GM23248 (cell line): ENCODE data around the gene INO80D. TPM values are rescaled to one million over a fixed set of nuclear protein-coding genes. Genes with fewer than 3 reads are reported as not detected.
A peak's percentile ranks its signal among the peaks of the same experiment; 100 is the strongest.
"Not testable (repeated sequence)": the region's sequence is repeated elsewhere in the genome, so short reads cannot be mapped to it uniquely, and the experiment has no call there.

Source experiments
- DNase-seq: peaks from one replicate; pipeline ENCODE4 v3.0.0-alpha.2; 2015
- H2AFZ ChIP-seq: fragments of 200-600 bp; sonication (generic); 2 replicates; pipeline ENCODE4 v1.6.1; 2016; ENCODE audit warnings: antibody characterized with exemption
- H3F3A ChIP-seq: fragments of 200-600 bp; sonication (generic); 2 replicates; pipeline ENCODE4 v1.6.1; 2016; ENCODE audit warnings: mild to moderate bottlenecking, antibody characterized with exemption, mixed run types; ENCODE audit not compliant: insufficient read depth
- H3K27ac ChIP-seq: fragments of 200-600 bp; sonication (generic); 2 replicates; pipeline ENCODE4 v1.5.1; 2016; ENCODE audit warnings: mild to moderate bottlenecking
- H3K27me3 ChIP-seq: fragments of 200-600 bp; sonication (generic); replicated peaks from 2 replicates; pipeline ENCODE4 v1.6.1; 2016; ENCODE audit warnings: mild to moderate bottlenecking; ENCODE audit not compliant: insufficient read depth
- H3K36me3 ChIP-seq: fragments of 200-600 bp; sonication (generic); 2 replicates; pipeline ENCODE4 v1.6.1; 2016; ENCODE audit warnings: low read depth, mild to moderate bottlenecking
- H3K4me1 ChIP-seq: fragments of 200-600 bp; sonication (generic); 2 replicates; pipeline ENCODE4 v1.6.1; 2016; ENCODE audit warnings: mild to moderate bottlenecking; ENCODE audit not compliant: insufficient read depth
- H3K4me2 ChIP-seq: fragments of 200-600 bp; sonication (generic); one replicate; pipeline ENCODE4 v1.6.1; 2016; ENCODE audit warnings: mild to moderate bottlenecking; ENCODE audit not compliant: unreplicated experiment
- H3K4me3 ChIP-seq: fragments of 200-600 bp; sonication (generic); 2 replicates; pipeline ENCODE4 v1.5.1; 2016; ENCODE audit warnings: mild to moderate bottlenecking
- H3K79me2 ChIP-seq: fragments of 200-600 bp; sonication (generic); 2 replicates; pipeline ENCODE4 v1.6.1; 2016; ENCODE audit warnings: mild to moderate bottlenecking; ENCODE audit not compliant: insufficient read depth
- H3K9ac ChIP-seq: fragments of 200-600 bp; sonication (generic); 2 replicates; pipeline ENCODE4 v1.6.1; 2016; ENCODE audit warnings: mild to moderate bottlenecking
- H3K9me2 ChIP-seq: fragments of 200-600 bp; sonication (generic); 2 replicates; pipeline ENCODE4 v1.6.1; 2016; ENCODE audit warnings: mixed run types, mild to moderate bottlenecking, moderate library complexity; ENCODE audit not compliant: insufficient read depth
- H3K9me3 ChIP-seq: fragments of 200-600 bp; sonication (generic); one replicate; pipeline ENCODE4 v1.6.1; 2017; ENCODE audit warnings: low read depth
- H4K20me1 ChIP-seq: fragments of 200-600 bp; sonication (generic); 2 replicates; pipeline ENCODE4 v1.6.0; 2016; ENCODE audit not compliant: insufficient read depth
- EZH2 ChIP-seq: fragments of 200-600 bp; sonication (generic); IDR thresholded peaks from 2 replicates; pipeline ENCODE4 v1.6.1; 2018; ENCODE audit warnings: antibody characterized with exemption, mild to moderate bottlenecking; ENCODE audit not compliant: insufficient read depth, poor library complexity, severe bottlenecking
- EZH2phosphoT487 ChIP-seq: fragments of 200-600 bp; sonication (generic); IDR thresholded peaks from 2 replicates; pipeline ENCODE4 v1.6.1; 2018; ENCODE audit warnings: antibody characterized with exemption, moderate library complexity, mild to moderate bottlenecking, low read depth; ENCODE audit not compliant: insufficient read depth
- WGBS, 2 experiments: methylation state at CpG; one replicate each; pipeline ENCODE4 v1.1.6; 2015 to 2017; ENCODE audit warnings: low lambda C conversion rate in 2 of 2, low coverage in 1 of 2; ENCODE audit errors: missing lambda C conversion rate in 2 of 2; 5-methylcytosine and 5-hydroxymethylcytosine counted together
- in situ Hi-C: fragments of 300-500 bp; cut with MboI; formaldehyde crosslinking; loops from 2 replicates; pipeline ENCODE4 v1.15.0; 2020
- polyA plus RNA-seq: library from polyadenylated mRNA; unstranded; fragments of >200 nt; fragmentation: Nextera tagmentation; extraction: Ambion mirVana; gene quantifications from 2 replicates; pipeline ENCODE4 v1.2.1, GENCODE V29; 2016
- total RNA-seq: library from RNA; depleted of rRNA; stranded (reverse); fragments of >200 nt; shearing (Covaris generic); gene quantifications from 2 replicates; pipeline ENCODE4 v1.2.3, GENCODE V29; 2014

The INO80D gene
- total and polyA plus RNA-seq, 2 experiments from 2014 or later = 3.4 to 4.8 TPM

- Histone ChIP-seq H3K4me3 (no peak overlapping the region), H3K9me2 (no peaks in the 10 kb centered on the region), H4K20me1 (no peaks in the 10 kb centered on the region), H3K9ac (no peak overlapping the region), H2AFZ (no peak overlapping the region), H3K27ac (no peak overlapping the region), H3K9me3 (no peaks in the 10 kb centered on the region), H3K27me3 (no peaks in the 10 kb centered on the region), H3F3A (peaks cover 17% of the 10 kb centered on the region), H3K4me2 (no peak overlapping the region), H3K4me1 (peaks cover 8% of the 10 kb centered on the region; the same call in 1 of the 2 replicates), H3K36me3 (peaks cover 8% of the 10 kb centered on the region), H3K79me2 (peaks cover 73% of the 10 kb centered on the region)
- TF ChIP-seq EZH2phosphoT487 = no peak
- no peak for TF ChIP-seq EZH2
- in situ Hi-C loops = no loop called here
- DNase-seq = no peak
- WGBS, 2 experiments = 60 to 67% methylated on average over 1 of the region's 1 CpG
Observed at GRCh38 chr2:206049392-206049791, 36.6 kb downstream of the INO80D start.

GRCh38 chr2:206045251-206045650 lies 40.7 kb downstream of the INO80D start:
- WGBS, 2 experiments = 43 to 48% methylated on average over 1 of the region's 1 CpG
- no peak overlapping the region for H3K9ac ChIP-seq
- peaks cover 8% of the 10 kb centered on the region for H3K36me3 ChIP-seq
- no peak overlapping the region for H3K4me2 ChIP-seq
- H3K27ac ChIP-seq = no peak overlapping the region
- no peaks in the 10 kb centered on the region for H3K27me3 ChIP-seq
- no peak overlapping the region for H3K4me3 ChIP-seq
- peaks cover 76% of the 10 kb centered on the region for H3K79me2 ChIP-seq
- no peak for TF ChIP-seq EZH2phosphoT487
- TF ChIP-seq EZH2 = no peak
- no peak overlapping the region for H2AFZ ChIP-seq
- peaks cover 8% of the 10 kb centered on the region; the same call in 1 of the 2 replicates for H3K4me1 ChIP-seq
- H3K9me3 ChIP-seq = no peaks in the 10 kb centered on the region
- no peaks in the 10 kb centered on the region for H4K20me1 ChIP-seq
- in situ Hi-C loops = no loop called here
- no peaks in the 10 kb centered on the region for H3K9me2 ChIP-seq
- H3F3A ChIP-seq = peaks cover 17% of the 10 kb centered on the region
- peak; percentile 17 for DNase-seq

GRCh38 chr2:206040525-206040924 lies 45.4 kb downstream of the INO80D start:
- H3K9ac ChIP-seq = no peak overlapping the region
- no peak overlapping the region for H2AFZ ChIP-seq
- no peaks in the 10 kb centered on the region for H3K27me3 ChIP-seq
- no peak overlapping the region for H3K27ac ChIP-seq
- peaks cover 10% of the 10 kb centered on the region for H3F3A ChIP-seq
- peaks cover 75% of the 10 kb centered on the region for H3K79me2 ChIP-seq
- H3K9me2 ChIP-seq = no peaks in the 10 kb centered on the region
- TF ChIP-seq EZH2 (no peak), EZH2phosphoT487 (no peak)
- no peaks in the 10 kb centered on the region for H4K20me1 ChIP-seq
- H3K4me3 ChIP-seq = no peak overlapping the region
- H3K4me1 ChIP-seq = peaks cover 7% of the 10 kb centered on the region; the same call in 1 of the 2 replicates
- WGBS, 2 experiments = 84 to 92% methylated on average over 5 of the region's 5 CpGs
- in situ Hi-C loops = no loop called here
- H3K36me3 ChIP-seq = 0 out of 2 replicates have a peak, but pooled peaks cover 12% of the 10 kb centered on the region
- H3K4me2 ChIP-seq = no peak overlapping the region
- no peak for DNase-seq
- no peaks in the 10 kb centered on the region for H3K9me3 ChIP-seq

GRCh38 chr2:206035393-206035792 lies 50.6 kb downstream of the INO80D start:
- H3K79me2 ChIP-seq = peaks cover 85% of the 10 kb centered on the region
- in situ Hi-C loops, H3K4me2 ChIP-seq, H3K9me3 ChIP-seq, H4K20me1 ChIP-seq, DNase-seq, H3K9me2 ChIP-seq, H3K27me3 ChIP-seq, H3K4me1 ChIP-seq, H3K9ac ChIP-seq, H3K27ac ChIP-seq, H3F3A ChIP-seq, H2AFZ ChIP-seq, H3K4me3 ChIP-seq, H3K36me3 ChIP-seq: not testable (repeated sequence)
- 96 to 97% methylated on average over 3 of the region's 3 CpGs for WGBS, 2 experiments

- H3K9me2 ChIP-seq, DNase-seq, H3F3A ChIP-seq, H2AFZ ChIP-seq, H3K4me2 ChIP-seq, H3K36me3 ChIP-seq, H3K9ac ChIP-seq, in situ Hi-C loops, H4K20me1 ChIP-seq, H3K9me3 ChIP-seq, H3K4me3 ChIP-seq, H3K4me1 ChIP-seq, H3K27me3 ChIP-seq, H3K27ac ChIP-seq: not testable (repeated sequence)
- H3K79me2 ChIP-seq = peaks cover 93% of the 10 kb centered on the region
- WGBS, 2 experiments = 97 to 100% methylated on average over 1 of the region's 1 CpG
Observed at GRCh38 chr2:206033452-206033851, 52.5 kb downstream of the INO80D start.
